Calu3 (cell line): ENCODE results near the gene C20orf144. TPM values are rescaled to one million over a fixed set of nuclear protein-coding genes. Genes with fewer than 3 reads are reported as not detected.

Source experiments
- BruUV-seq: library from RNA; stranded (reverse); fragments of 400-500 nt; replicated peaks from 2 replicates; lab custom pipeline; 2021; lab: Mats Ljungman, UMichigan
- CTCF ChIA-PET: fragments of 300-600 bp; sonication (Branson Sonifier 250); formaldehyde crosslinking; loops from one replicate; lab custom pipeline; 2022; ENCODE audit warnings: antibody characterized with exemption; lab: Charles Lee
- DNase-seq: peaks from one replicate; pipeline ENCODE4 v3.0.0; 2022
- H3K27ac Mint-ChIP-seq: one replicate; pipeline ENCODE4 v1.8.0; 2022; ENCODE audit warnings: mixed read lengths; ENCODE audit not compliant: unreplicated experiment
- H3K27me3 Mint-ChIP-seq: one replicate; pipeline ENCODE4 v1.8.0; 2022; ENCODE audit warnings: mixed read lengths; ENCODE audit not compliant: unreplicated experiment
- H3K36me3 Mint-ChIP-seq: one replicate; pipeline ENCODE4 v1.8.0; 2022; ENCODE audit warnings: mild to moderate bottlenecking, moderate library complexity, mixed read lengths; ENCODE audit not compliant: insufficient read depth, unreplicated experiment
- H3K4me1 Mint-ChIP-seq: one replicate; pipeline ENCODE4 v1.8.0; 2022; ENCODE audit warnings: mild to moderate bottlenecking, low read depth, mixed read lengths; ENCODE audit not compliant: unreplicated experiment
- H3K4me3 Mint-ChIP-seq: one replicate; pipeline ENCODE4 v1.8.0; 2022; ENCODE audit warnings: mild to moderate bottlenecking, low read depth, moderate library complexity, mixed read lengths; ENCODE audit not compliant: unreplicated experiment
- H3K9me3 Mint-ChIP-seq: one replicate; pipeline ENCODE4 v1.8.0; 2022; ENCODE audit warnings: low read depth, mixed read lengths; ENCODE audit not compliant: unreplicated experiment
- intact Hi-C: fragments of 100-400 bp; cut with micrococcal nuclease; formaldehyde crosslinking; loops from one replicate; pipeline ENCODE4 v1.10.0; 2022; ENCODE audit not compliant: unreplicated experiment
- total RNA-seq: library from RNA; stranded (reverse); gene quantifications from 2 replicates; pipeline ENCODE4 v1.2.3, GENCODE V29; 2022
- TF ChIP-seq, protein P1 (sequence below): fragments of 200-600 bp; IDR thresholded peaks from one replicate; pipeline ENCODE4 v1.8.0; 2022; ENCODE audit warnings: antibody characterized with exemption; ENCODE audit not compliant: unreplicated experiment

Gene C20orf144
- total RNA-seq, 1 experiment from 2014 or later, result 0.45 TPM

- Mint-ChIP-seq H3K4me1 (peaks cover 34% of the 10 kb centered on the region), H3K27me3 (no peaks in the 10 kb centered on the region), H3K4me3 (no peak overlapping the region), H3K9me3 (no peaks in the 10 kb centered on the region), H3K36me3 (peaks cover 60% of the 10 kb centered on the region), H3K27ac (no peak overlapping the region)
- BruUV-seq, result no TSS peak
- intact Hi-C loops, result loop anchor here (5.0 to 10.0 kb wide), 3 partner anchors 62 to 445 kb away; partner anchors contain the start of genes CDK5RAP1, EIF2S2 and ZNF341
- CTCF ChIA-PET, result no interaction called here
- TF ChIP-seq, protein P1, sequence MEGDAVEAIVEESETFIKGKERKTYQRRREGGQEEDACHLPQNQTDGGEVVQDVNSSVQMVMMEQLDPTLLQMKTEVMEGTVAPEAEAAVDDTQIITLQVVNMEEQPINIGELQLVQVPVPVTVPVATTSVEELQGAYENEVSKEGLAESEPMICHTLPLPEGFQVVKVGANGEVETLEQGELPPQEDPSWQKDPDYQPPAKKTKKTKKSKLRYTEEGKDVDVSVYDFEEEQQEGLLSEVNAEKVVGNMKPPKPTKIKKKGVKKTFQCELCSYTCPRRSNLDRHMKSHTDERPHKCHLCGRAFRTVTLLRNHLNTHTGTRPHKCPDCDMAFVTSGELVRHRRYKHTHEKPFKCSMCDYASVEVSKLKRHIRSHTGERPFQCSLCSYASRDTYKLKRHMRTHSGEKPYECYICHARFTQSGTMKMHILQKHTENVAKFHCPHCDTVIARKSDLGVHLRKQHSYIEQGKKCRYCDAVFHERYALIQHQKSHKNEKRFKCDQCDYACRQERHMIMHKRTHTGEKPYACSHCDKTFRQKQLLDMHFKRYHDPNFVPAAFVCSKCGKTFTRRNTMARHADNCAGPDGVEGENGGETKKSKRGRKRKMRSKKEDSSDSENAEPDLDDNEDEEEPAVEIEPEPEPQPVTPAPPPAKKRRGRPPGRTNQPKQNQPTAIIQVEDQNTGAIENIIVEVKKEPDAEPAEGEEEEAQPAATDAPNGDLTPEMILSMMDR, result no peak
- DNase-seq, result no peak
Observed at GRCh38 chr20:33669873-33670640, 7.9 kb downstream of the C20orf144 start.

DNA sequence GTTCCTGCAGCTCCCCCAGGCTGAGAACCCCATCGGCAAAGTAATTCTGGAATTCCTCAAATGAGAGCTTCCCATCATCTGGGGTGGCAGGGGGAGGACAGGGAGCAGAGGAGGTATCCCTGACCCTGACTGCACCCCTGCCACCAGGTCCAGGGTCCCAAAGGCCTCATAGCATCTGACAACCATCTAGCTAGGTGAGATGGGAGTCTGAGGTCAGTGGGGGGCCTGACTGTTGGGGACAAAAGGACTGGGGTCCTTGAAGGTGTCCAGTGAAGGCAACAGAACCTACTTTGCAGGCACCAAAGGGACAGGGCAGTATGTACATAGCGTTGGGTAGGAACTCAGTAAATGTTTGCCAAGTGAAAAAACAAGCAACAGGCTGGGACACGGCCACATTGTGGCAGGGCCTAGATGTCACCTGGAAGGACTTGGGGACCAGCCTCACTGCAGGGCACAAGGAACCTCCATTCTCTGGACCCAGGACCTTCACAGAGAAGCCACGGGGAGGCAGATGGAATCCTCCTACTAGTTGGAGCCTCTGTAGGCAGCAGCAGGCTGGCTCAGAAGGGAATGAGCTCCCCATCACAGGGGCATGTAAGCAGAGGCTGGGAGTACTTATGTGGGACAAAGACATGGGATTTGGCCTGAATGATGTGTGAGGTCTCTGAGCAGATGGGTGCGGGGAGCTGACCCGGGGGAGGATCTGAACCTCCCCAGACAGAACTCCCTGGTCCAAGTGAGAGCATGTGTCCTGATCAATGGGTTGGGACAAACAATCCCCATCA lies 8.8 kb downstream of the C20orf144 start:
- Mint-ChIP-seq H3K9me3 (no peaks in the 10 kb centered on the region), H3K27ac (no peak overlapping the region), H3K27me3 (no peaks in the 10 kb centered on the region), H3K36me3 (peaks cover 59% of the 10 kb centered on the region), H3K4me3 (no peak overlapping the region), H3K4me1 (peaks cover 30% of the 10 kb centered on the region)
- intact Hi-C loops, result no loop called here
- TF ChIP-seq, protein P1, result no peak
- CTCF ChIA-PET, result interaction anchor here (0.6 kb wide), 1 partner anchor 267 kb away, joined by 3 read pairs; no protein-coding TSS in a partner anchor
- no peak for DNase-seq
- BruUV-seq, result no TSS peak

- CTCF ChIA-PET, result interaction anchor here (0.6 kb wide), 1 partner anchor 266 kb away, joined by 3 read pairs; no protein-coding TSS in a partner anchor
- BruUV-seq, result TSS peak; percentile 15
- TF ChIP-seq, protein P1, result no peak
- intact Hi-C loops, result no loop called here
- Mint-ChIP-seq H3K27me3 (no peaks in the 10 kb centered on the region), H3K4me3 (no peak overlapping the region), H3K9me3 (no peaks in the 10 kb centered on the region), H3K36me3 (peaks cover 59% of the 10 kb centered on the region), H3K4me1 (peaks cover 21% of the 10 kb centered on the region), H3K27ac (no peak overlapping the region)
- DNase-seq, result no peak
Observed at GRCh38 chr20:33671573-33672288, 9.6 kb downstream of the C20orf144 start.

DNA sequence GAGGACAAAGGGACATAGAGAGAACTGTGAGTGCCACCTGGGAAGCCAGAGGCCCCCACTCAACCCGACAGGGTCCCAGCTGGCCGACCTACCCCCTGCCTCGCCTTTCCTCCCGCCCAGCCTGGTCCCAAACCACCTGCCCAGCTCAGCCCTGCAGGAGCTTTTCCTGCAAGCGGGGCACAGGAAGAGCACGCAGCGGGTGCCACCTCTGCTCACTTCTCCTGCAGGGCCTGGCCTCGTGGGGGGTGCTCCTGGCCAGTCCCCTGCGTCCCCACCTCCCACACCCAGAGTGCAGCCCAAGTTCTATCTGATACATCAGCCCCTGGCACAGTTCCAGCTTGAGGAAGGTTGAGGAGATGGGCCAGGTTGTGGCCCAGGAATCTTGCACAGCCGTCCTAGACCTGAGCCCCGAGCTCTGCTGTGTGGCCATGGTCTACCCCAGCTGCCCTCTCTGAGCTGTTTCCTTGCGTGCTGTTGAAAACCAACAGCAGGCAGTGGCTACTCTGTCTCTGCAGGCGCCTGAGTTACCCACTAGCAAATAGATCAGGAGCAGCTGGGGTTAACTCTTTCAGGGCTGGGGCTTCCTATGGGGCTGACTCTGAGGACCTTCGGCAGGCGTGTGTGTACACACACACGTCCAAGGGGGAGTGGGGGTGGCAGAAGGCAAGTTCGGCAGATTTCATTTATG lies 10.4 kb downstream of the C20orf144 start:
- H3K9me3 Mint-ChIP-seq, result no peaks in the 10 kb centered on the region
- H3K36me3 Mint-ChIP-seq, result peaks cover 58% of the 10 kb centered on the region
- H3K4me1 Mint-ChIP-seq, result peaks cover 18% of the 10 kb centered on the region
- DNase-seq, result no peak
- TF ChIP-seq, protein P1, result no peak
- CTCF ChIA-PET, result interaction anchor here (0.7 to 1.6 kb wide), 2 partner anchors 9 to 131 kb away, joined by 3 to 5 read pairs; no protein-coding TSS in a partner anchor
- H3K4me3 Mint-ChIP-seq, result peak overlapping the region; percentile 94
- no TSS peak for BruUV-seq
- intact Hi-C loops, result no loop called here
- peak overlapping the region; percentile 68 for H3K27ac Mint-ChIP-seq
- no peaks in the 10 kb centered on the region for H3K27me3 Mint-ChIP-seq
